D341Med (cell line): ENCODE measurements around the gene ACTR1A.
A peak's percentile ranks its signal among the peaks of the same experiment; 100 is the strongest.

Experiments used
- DNase-seq: peaks from one replicate; pipeline ENCODE4 v3.0.0; 2012; ENCODE audit warnings: low spot score

ACTR1A gene

GRCh38 chr10:102453502-102453901 lies 49.0 kb downstream of the ACTR1A start:
- DNase-seq: no peak

DNA sequence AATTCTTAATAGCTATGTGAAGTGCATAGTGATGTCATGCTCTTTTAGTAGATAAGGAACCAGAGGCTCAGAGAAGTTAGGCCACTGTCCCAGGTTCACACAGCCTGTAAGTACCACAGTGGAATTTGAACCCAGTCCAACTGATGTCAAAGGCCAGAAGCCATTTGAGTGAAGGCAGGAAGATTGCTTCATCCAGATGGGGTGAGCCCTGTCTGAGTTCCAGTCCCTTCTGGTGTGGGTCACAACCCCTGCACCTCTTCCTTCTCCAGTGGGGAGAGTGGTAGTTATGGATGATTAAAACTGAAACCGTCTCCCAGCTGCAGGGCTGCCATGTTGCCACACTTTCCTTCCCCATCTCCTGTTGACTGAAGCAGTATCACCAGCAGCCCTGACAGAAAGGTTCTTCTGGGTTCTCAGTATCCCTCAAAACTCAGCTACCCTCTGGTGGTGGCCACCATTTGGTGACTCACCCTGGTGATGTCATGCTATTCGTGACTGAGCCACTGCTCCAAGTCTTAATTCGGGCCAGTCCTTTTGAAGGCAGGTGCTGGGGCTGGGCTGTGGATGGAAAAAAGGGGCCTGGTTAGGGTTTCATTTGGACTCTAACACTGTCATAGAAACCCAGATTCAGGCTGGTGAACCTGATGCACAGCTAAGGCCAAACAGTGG lies 49.7 kb downstream of the ACTR1A start:
- DNase-seq: no peak

DNA sequence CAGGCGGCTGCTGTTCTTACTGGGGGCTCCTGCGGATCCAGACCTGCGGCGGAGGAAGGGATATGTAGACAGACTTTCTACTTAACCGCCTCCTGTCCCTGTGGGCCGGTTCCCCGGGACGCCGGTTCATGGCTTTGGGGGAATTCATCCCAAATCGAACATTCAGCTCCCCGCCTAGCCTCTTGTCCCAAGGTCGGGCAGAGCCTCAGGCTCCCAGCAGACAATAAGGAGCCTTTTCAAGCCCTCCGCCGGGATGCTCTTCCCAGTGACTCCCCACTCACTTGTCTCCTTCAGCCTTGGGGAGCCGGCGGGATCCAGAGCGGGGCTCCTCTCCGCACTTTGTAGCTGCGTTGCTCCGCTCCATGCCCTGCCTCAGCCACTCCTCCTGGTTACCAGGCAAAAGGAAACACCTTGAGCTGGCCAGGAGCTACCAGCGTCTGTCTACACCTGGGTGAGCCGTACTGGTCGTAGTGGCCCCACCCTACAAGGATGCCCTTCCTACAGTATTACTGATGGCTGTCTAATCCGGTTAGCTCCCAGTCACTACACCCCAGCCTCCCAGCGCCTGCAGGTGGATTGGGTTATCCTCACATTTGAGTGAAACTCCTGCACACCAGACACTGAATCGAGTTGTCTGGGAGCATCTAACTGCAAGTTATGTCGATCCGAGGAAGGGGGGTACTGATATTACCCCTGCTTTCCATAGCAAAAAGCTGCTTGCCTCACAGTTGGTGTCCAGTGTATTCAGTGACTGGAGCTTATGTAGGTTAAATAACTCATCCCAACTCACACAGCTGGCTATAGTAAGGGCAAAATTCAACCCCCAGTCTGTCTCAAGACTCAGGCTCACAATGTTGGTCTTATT lies 51.2 kb downstream of the ACTR1A start, which contains the start of gene C10orf95:
Gene C10orf95 (minus strand): TSS at position 439 of the 865 bp plus-strand sequence. CDS start 450 bp downstream, outside the sequence.
- no peak for DNase-seq

DNA sequence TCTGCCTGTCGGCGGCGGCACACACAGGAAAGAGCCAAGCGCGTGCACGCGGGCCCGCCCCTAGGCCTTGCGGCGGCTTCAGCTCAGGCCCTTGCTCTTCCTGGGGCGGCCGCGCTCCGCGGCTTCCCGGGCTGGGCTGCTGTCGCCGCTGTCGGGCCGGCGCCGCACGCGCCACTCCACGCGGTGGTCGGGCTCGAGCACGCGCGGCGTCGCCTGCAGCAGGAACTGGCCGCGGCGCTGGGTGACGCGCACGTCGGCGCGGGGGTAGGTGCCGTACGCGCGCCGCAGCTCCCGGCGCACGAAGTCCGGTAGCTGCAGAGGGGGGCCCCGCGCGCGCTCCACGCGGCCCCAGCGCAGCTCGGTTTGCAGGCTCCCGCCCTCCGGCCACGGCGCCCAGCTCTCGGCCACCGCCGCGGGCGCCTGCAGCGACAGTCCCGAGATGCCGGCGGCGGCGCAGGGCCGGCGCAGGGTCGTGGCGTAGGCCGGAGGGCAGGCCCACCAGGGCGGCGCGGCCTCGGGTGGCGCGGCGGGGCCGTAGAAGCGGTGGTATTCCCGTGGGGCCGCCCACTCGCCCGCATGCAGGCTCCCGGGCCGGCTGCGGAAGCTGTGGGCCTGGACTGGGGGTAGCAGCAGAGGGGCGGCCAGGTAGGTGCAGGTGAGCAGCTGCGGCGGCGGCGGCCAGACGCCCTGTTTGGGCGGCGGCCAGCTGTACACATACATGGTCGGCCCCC lies 52.0 kb downstream of the ACTR1A start:
- peak; percentile 87 for DNase-seq

DNA sequence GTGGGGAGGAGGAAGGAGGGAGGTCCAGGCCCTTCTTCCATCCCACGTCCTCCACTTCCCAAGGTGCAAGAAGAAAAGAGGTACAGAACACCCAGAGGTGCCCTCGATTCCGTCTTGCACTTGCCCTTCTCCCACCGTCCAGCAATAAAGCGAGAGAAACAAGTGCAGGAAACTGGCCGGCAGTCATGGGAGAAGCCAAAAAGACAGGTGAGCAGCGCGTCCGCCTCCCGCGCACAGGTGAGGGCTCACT lies 52.5 kb downstream of the ACTR1A start:
- DNase-seq: no peak

DNA sequence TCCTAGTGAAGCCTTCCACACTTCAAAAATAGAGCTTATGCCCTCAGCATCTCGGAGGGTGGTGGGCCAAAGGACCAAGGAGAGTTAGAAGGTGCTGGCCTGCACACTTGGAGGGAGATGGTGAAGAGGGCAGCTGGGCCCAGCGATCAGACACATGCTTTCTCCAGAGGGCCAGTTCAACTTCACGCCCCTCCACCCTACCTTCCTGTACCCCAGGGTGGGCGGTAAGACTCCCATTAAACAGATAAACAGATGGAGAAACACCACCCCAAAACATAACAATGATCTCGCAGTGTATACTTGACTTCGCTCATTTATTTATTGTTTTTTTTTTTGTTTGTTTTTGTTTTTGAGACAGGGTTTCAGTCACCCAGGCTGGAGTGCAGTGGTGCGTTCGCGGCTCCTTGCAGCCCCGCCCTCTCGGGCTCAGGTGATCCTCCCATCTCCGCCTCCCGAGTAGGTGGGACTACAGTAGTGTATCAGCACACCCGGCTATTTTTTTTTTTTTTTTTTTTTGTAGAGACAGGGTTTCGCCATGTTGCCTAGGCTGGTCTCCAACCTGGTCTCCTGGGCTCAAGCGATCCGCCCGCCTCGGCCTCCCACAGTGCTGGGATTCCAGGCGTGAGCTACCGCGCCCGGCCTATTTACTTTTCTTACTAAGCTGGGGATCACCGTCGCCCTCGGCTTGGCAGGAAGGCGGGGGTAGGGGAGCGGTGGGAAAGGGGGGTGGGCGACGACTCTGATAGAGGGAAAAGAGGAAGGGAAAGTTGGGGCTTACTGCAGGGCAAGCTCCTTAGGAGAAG lies 53.0 kb downstream of the ACTR1A start:
- peak; percentile 53 for DNase-seq

DNA sequence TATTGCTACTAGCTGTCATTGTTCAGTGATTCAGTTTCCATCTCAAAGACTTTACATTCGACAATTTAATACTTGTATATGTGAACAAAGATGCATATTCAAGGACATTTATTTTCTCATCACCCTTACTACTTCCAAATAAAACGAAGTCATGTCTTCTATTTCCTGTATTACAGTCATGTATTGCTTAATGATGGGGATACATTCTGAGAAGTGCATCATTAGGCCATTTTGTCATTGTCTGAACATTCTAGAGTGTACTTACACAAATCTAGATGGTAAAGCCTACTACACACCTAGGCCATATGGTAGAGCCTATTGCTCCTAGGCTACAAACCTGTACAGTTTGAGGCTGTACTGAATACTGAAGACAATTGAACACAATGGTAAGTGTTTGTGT lies 57.7 kb downstream of the ACTR1A start:
- no peak for DNase-seq

DNA sequence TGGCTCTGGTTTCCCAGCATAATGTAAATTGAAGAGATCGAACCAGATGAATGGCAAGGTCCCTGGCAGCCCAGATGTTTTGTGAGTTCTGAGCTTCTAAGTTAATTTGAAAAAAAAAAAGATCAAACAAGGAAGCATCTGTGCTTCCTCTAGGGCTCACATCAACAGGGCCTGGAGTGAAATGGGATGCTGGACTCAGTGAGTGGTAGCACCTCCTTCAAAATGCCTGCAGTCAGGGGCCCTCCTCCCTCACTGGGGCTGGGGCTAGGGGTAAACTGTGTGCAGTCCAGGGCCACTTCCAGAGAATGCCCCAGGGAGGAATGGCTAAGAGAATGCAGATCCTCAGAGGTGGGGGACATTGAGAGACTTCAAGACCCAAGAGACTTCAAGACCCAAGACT lies 64.1 kb downstream of the ACTR1A start:
- no peak for DNase-seq

DNA sequence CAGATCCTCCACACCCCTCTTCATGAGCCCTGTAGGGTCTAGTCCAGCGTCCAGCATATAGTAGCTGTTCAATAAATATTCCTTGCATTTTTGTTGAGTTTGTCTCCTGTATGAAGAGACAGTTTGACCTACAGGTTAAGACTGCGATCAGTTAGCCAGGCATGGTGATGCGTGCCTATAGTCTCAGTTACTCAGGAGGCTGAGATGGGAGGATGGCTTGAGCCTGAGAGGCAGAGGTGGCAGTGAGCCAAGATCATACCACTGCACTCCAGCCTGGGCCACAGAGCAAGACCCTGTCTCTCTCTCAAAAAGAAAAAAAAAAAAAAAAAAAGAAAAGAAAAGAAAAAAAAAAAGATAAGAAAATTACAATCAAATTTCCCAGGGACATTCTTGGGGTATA lies 65.0 kb downstream of the ACTR1A start:
- DNase-seq: no peak

DNA sequence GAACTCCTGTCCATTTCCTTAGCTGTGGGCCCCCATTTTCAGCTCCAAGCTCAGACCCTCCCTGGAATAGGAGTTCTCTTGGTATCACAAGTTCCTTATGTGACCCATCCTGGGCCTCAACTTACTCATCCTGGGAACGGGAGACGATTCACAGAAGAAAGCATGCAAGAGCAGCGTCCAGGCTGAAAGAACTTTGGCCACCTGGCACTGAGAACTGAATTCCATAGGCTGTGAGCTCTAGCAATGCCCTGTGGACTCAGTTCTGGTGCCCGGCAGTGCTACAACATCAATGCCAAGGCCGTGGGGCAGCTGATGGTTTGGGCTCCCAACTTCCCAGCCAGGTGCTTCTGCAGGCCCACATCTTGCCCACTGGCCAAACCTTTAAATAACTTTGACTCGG lies 66.2 kb downstream of the ACTR1A start:
- DNase-seq: no peak

- DNase-seq: no peak
Observed at GRCh38 chr10:102435529-102436233, 66.8 kb downstream of the ACTR1A start.

DNA sequence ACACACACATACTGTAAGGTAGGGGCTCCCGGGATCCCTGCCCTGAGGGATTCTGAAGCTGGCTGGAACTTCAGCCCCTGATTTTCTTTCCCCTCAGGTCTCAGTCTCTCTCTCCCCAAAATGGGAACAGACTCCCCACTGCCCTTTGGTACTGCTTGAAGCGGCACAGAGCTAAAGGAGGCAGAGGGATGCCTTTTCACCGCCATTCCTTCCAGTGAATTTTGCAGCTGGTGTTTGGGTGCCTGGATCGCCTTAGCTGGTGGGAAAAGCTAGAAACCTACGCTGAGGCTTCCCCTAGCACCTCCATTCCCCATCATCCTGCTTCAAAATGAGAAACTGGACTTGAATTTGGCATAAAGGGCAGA lies 67.4 kb downstream of the ACTR1A start:
- DNase-seq: no peak

GRCh38 chr10:102434394-102435132 lies 67.9 kb downstream of the ACTR1A start:
- DNase-seq: no peak

DNA sequence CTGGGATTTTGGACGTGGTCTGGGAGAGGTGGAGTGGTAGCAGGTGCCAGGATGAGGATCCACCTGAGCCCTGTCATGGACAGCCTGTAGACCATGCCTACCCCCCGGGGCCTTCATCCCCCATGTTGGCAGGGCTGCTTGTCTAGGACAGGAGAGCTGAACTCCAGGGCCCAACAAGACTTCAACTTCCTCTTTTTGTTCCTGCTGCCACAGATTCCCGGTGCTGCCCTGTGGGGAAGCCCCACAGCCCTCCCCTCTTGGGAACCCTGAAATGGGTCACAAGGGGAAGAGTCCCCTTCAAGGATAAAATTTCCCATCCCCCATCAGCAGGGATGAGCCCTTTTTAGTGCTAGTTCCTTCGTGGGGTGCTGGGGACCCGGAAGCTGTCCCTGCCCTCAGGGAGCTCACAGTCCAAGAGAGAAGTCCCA lies 68.9 kb downstream of the ACTR1A start:
- DNase-seq: no peak

- DNase-seq: peak; percentile 84
Observed at GRCh38 chr10:102432162-102432950, 70.2 kb downstream of the ACTR1A start, which contains the start of gene CUEDC2. Gene CUEDC2 (minus strand): TSS chr10:102432574. CDS start chr10:102425188, 7,386 bp downstream.

GRCh38 chr10:102431452-102432124 lies 70.9 kb downstream of the ACTR1A start:
- DNase-seq: no peak

DNA sequence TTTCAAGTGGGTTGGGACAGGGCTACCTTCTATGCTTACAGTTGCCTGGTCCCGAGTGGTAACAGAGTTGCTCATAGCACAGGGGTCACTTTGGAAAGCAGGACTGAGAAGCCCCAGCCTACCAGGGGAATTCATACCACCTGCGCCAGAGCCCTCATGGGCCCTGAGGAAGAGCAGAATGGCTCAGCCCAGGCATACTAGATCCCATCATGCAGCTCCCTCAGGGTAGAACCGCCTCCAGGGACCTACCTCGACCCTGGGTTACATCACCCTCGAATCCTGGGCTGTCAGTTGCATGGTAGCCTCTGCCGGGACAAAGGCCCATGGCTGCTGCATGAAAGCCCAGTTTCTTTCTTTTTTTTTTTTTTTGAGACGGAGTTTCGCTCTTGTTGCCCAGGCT lies 73.0 kb downstream of the ACTR1A start:
- DNase-seq: no peak
